HG03432 (cell line): Measurements from ENCODE around the gene C16orf89.

Experiments
- ATAC-seq: cut with Tn5 transposase; IDR thresholded peaks from one replicate; pipeline ENCODE4 v1.9.1; 2021; ENCODE audit warnings: mild to moderate bottlenecking, moderate library complexity; ENCODE audit not compliant: unreplicated experiment

Gene C16orf89

GRCh38 chr16:5033256-5034166 lies 32.2 kb downstream of the C16orf89 start, which contains the start of gene NAGPA:
TSS of gene NAGPA (minus strand) at chr16:5033935. CDS start at chr16:5033914, 21 bp downstream.
- peak; percentile 91 for ATAC-seq

GRCh38 chr16:5032748-5033167 lies 33.0 kb downstream of the C16orf89 start:
- no peak for ATAC-seq

GRCh38 chr16:5031601-5032000 lies 34.2 kb downstream of the C16orf89 start:
- no peak for ATAC-seq

GRCh38 chr16:5030251-5030870 lies 35.4 kb downstream of the C16orf89 start:
- no peak for ATAC-seq

- ATAC-seq = no peak
These were observed 36.7 kb downstream of the C16orf89 start for GRCh38 chr16:5028950-5029475.

GRCh38 chr16:5027575-5028235 lies 38.1 kb downstream of the C16orf89 start:
- no peak for ATAC-seq

GRCh38 chr16:5027086-5027485 lies 38.7 kb downstream of the C16orf89 start:
- no peak for ATAC-seq

GRCh38 chr16:5026664-5027063 lies 39.1 kb downstream of the C16orf89 start:
- ATAC-seq = no peak

- no peak for ATAC-seq
These were observed 40.6 kb downstream of the C16orf89 start for GRCh38 chr16:5025171-5025632.

- ATAC-seq = no peak
These were observed 41.1 kb downstream of the C16orf89 start for GRCh38 chr16:5024632-5025031.

GRCh38 chr16:5022521-5022920 lies 43.2 kb downstream of the C16orf89 start:
- ATAC-seq = no peak

GRCh38 chr16:5020551-5020950 lies 45.2 kb downstream of the C16orf89 start:
- no peak for ATAC-seq

- ATAC-seq = no peak
These were observed 46.0 kb downstream of the C16orf89 start for GRCh38 chr16:5019775-5020174.

GRCh38 chr16:5018793-5019192 lies 47.0 kb downstream of the C16orf89 start:
- ATAC-seq = no peak

- no peak for ATAC-seq
These were observed 48.1 kb downstream of the C16orf89 start for GRCh38 chr16:5017678-5017969.

GRCh38 chr16:5016967-5017677 lies 48.6 kb downstream of the C16orf89 start:
- no peak for ATAC-seq

GRCh38 chr16:5015887-5016286 lies 49.9 kb downstream of the C16orf89 start:
- ATAC-seq = no peak

- ATAC-seq = no peak
These were observed 50.4 kb downstream of the C16orf89 start for GRCh38 chr16:5015351-5015750.

GRCh38 chr16:5012887-5013286 lies 52.9 kb downstream of the C16orf89 start:
- ATAC-seq = no peak

- ATAC-seq = no peak
These were observed 54.1 kb downstream of the C16orf89 start for GRCh38 chr16:5011637-5012036.
